ACC112 (cell line): ENCODE measurements around the gene PHC3.

Source experiments
- H2AFZ ChIP-seq: fragments of 200-600 bp; sonication (generic); one replicate; pipeline ENCODE4 v1.6.0; 2017; ENCODE audit warnings: antibody characterized with exemption, low read length; ENCODE audit not compliant: unreplicated experiment
- H3K27ac ChIP-seq: fragments of 200-600 bp; sonication (generic); 2 replicates; pipeline ENCODE4 v1.5.1; 2014; ENCODE audit warnings: low read depth, mild to moderate bottlenecking, antibody characterized with exemption, low read length, moderate library complexity
- H3K27me3 ChIP-seq: fragments of 200-600 bp; sonication (generic); 2 replicates; pipeline ENCODE4 v1.6.1; 2014; ENCODE audit warnings: mild to moderate bottlenecking, antibody characterized with exemption, low read length, moderate library complexity, mixed read lengths; ENCODE audit not compliant: insufficient read depth
- H3K36me3 ChIP-seq: fragments of 200-600 bp; sonication (generic); 2 replicates; pipeline ENCODE4 v1.6.1; 2016; ENCODE audit warnings: mild to moderate bottlenecking, antibody characterized with exemption, low read length, moderate library complexity, mixed read lengths; ENCODE audit not compliant: insufficient read depth
- H3K4me1 ChIP-seq: fragments of 200-600 bp; sonication (generic); one replicate; pipeline ENCODE4 v1.6.1; 2016; ENCODE audit warnings: low read length, mixed read lengths; ENCODE audit not compliant: insufficient read depth, unreplicated experiment, control insufficient read depth
- H3K4me3 ChIP-seq: fragments of 200-600 bp; sonication (generic); 2 replicates; pipeline ENCODE4 v1.5.1; 2014; ENCODE audit warnings: mild to moderate bottlenecking, low read depth, low read length
- H3K79me2 ChIP-seq: fragments of 200-600 bp; sonication (generic); one replicate; pipeline ENCODE4 v1.6.0; 2016; ENCODE audit warnings: low read length; ENCODE audit not compliant: control insufficient read depth, unreplicated experiment, insufficient read depth

PHC3 gene

GRCh38 chr3:170055209-170055608 lies 126.3 kb downstream of the PHC3 start:
- no peak overlapping the region for H2AFZ ChIP-seq
- H3K4me3 ChIP-seq: no peak overlapping the region
- H3K27me3 ChIP-seq: no peaks in the 10 kb centered on the region
- H3K27ac ChIP-seq: no peak overlapping the region
- no peaks in the 10 kb centered on the region for H3K79me2 ChIP-seq
- no peaks in the 10 kb centered on the region for H3K4me1 ChIP-seq
- H3K36me3 ChIP-seq: no peaks in the 10 kb centered on the region

- Histone ChIP-seq H3K4me1 (peaks cover 8% of the 10 kb centered on the region), H3K36me3 (no peaks in the 10 kb centered on the region), H2AFZ (no peak overlapping the region), H3K27me3 (no peaks in the 10 kb centered on the region), H3K27ac (no peak overlapping the region), H3K4me3 (no peak overlapping the region), H3K79me2 (no peaks in the 10 kb centered on the region)
Measured at GRCh38 chr3:170054204-170054603, 127.3 kb downstream of the PHC3 start.

DNA sequence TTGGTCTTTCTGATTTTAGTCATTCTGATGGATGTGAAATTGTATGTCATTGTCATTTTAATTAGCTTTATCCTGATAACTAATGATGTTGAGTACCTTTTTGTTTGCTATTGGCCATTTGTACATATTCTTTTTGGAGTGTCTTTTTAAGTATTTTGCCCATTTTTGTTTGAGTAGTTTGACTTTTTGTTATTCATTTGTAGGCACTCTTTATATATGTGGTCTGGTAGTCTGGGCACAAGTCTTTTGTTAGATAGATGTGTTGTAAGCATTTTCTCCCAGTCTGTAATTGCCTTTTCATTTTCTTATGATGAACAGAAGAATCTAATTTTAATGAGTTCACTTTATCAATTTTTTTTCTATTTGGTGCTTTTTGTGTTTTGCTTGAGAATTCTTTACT lies 129.1 kb downstream of the PHC3 start:
- H3K36me3 ChIP-seq: no peaks in the 10 kb centered on the region
- H3K27ac ChIP-seq: no peak overlapping the region
- no peak overlapping the region for H3K4me3 ChIP-seq
- no peaks in the 10 kb centered on the region for H3K79me2 ChIP-seq
- H2AFZ ChIP-seq: no peak overlapping the region
- H3K27me3 ChIP-seq: no peaks in the 10 kb centered on the region
- peaks cover 13% of the 10 kb centered on the region for H3K4me1 ChIP-seq

DNA sequence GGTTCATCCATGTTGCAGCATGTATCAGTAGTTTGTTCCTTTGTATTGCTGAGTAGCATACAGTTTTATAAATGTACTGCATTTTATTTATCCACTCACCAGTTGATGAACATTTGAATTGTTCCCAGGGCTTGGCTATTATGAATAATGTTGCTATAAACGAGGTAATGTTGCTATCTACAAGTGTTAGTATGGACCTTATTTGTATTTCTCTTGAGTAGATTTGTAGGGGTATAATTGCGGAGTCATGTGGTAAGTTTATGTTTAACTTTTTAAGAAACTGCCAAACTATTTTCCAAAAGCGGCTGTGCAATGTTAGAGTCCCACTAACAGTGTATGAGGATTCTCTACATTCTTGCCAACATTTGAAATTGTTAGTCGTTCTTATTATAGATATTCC lies 130.8 kb downstream of the PHC3 start:
- H3K27me3 ChIP-seq: no peaks in the 10 kb centered on the region
- H3K79me2 ChIP-seq: no peaks in the 10 kb centered on the region
- no peak overlapping the region for H3K27ac ChIP-seq

DNA sequence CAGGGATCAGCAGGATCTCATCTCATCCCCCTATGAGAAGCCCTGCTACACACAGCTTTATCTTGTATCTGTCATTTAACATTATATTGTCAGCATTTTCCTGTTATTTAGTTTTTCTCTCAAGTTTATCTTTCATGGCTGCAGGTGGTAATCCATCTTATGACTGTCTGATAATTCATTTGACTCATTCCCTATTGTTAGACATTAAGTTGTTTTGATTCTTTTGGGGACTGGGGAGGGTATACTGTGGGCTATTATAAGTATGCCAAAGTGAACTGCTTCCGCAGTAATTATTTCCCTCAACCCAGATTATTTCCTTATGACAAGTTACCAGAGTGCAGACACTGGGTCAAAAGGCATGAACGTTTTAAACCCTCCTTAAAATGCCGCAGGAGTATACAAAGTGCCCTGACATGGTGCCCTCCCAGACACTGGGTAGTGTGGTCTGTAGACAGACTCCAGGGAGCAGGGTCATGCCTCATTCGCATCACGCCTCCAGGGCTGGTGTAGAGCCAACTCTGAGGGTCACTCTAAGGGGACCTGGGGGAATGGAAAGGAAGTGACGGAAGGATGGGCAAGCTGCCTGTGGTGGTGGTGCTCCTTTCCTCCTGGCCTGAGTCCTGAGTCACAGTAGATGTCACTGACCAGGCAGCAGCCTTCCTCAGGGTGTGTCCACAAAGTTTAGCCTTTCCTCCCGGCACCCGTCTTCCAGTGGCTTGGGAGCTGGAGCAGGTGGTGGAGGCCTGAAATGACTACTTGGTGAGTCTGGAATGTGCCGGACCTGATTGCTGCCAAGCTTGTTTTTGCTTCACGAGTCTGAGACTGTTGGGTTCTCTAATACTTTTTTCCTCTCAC lies 132.2 kb downstream of the PHC3 start:
- Histone ChIP-seq H3K27ac (no peak overlapping the region), H3K79me2 (no peaks in the 10 kb centered on the region), H2AFZ (peak overlapping the region; percentile 15), H3K4me3 (no peak overlapping the region), H3K36me3 (no peaks in the 10 kb centered on the region), H3K27me3 (no peaks in the 10 kb centered on the region), H3K4me1 (peaks cover 21% of the 10 kb centered on the region)

More for the DNA sequence above, 130.8 kb downstream of the PHC3 start:
- Histone ChIP-seq H3K4me1 (peaks cover 18% of the 10 kb centered on the region), H3K36me3 (no peaks in the 10 kb centered on the region), H3K4me3 (no peak overlapping the region), H2AFZ (no peak overlapping the region)

DNA sequence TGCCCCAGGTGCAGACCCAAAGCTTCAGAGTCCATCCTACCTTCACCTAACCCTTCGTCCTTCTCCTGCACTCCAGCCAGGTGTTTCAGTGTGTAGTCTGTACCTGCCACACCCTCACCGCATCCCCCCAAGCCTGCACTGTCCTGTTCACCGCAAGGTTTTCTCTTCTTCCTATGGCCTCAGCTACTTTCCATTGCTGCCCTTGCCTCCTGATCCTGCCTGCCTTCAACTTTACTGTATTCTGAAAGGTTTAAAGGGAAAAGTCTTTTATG lies 134.5 kb downstream of the PHC3 start:
- Histone ChIP-seq H3K27me3 (no peaks in the 10 kb centered on the region), H3K27ac (no peak overlapping the region), H2AFZ (no peak overlapping the region), H3K79me2 (no peaks in the 10 kb centered on the region), H3K4me1 (peaks cover 21% of the 10 kb centered on the region), H3K36me3 (no peaks in the 10 kb centered on the region), H3K4me3 (no peak overlapping the region)

DNA sequence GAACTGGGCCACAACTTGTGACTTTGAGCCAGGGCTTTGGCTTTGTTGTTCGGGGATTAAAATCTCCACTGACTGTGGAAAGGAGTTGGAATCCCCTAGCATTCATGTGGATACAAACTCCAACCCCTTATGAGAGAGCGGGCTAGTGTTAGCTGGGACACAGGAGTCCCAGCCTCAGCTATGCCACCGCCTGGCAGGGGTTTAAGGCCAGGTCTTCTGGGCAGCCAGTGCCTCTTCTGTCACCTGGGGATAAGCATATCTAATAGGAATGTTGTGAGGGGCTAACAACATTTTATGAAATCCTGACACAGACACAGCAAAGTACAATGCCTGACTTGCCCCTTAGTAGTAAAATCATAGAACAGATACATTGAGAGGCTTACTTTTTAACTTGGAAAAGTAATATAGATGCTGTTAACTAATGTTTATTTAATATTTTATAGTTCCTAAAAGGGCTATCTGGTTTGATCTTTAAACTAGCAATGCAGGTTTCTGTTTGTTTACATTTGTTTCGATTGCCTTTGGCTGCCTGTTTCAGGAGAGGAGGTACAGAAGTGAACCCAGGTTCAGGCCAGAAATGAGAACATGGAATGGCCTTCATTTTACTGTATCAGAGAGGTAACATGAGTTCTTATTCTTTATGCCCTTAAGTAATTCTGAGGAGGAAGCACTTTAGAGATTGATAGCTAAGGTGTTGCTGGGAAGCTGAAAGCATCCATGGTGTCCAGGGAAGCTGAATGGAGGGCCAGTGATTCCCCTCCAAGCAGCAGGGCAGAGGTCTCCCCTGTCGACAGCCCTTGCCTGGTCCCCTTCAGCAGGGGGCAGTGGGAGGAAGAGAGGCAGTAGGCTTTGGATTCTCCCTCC lies 135.0 kb downstream of the PHC3 start:
- H2AFZ ChIP-seq: no peak overlapping the region
- H3K4me1 ChIP-seq: peaks cover 21% of the 10 kb centered on the region
- H3K27ac ChIP-seq: no peak overlapping the region
- H3K4me3 ChIP-seq: no peak overlapping the region
- H3K27me3 ChIP-seq: peaks cover 5% of the 10 kb centered on the region; the same call in 1 of the 2 replicates
- H3K36me3 ChIP-seq: no peaks in the 10 kb centered on the region
- no peaks in the 10 kb centered on the region for H3K79me2 ChIP-seq

DNA sequence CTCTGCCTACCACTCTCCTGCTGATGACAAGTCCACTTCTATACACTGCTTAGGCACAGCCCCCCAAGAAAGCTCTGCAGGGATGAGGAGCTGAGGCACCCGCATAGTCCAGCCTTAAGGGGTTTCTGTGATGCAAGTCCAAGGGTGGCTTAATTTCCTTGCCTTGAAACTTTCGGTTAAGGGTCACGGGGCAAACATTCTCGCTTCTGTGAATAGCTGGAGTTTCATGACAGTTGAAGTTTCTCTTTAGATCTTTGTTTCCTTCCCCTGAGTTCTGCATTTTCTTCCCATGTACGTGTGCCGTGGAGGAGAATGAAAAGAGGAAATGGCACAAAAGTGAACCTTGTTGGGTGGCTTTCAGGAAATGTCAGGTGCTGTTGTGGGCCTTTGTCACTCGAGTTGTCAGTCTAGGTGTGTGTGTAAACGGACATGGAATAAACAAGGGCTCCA lies 136.7 kb downstream of the PHC3 start:
- Histone ChIP-seq H3K79me2 (no peaks in the 10 kb centered on the region), H3K27ac (no peak overlapping the region), H3K36me3 (no peaks in the 10 kb centered on the region), H2AFZ (no peak overlapping the region), H3K4me3 (no peak overlapping the region), H3K27me3 (peaks cover 20% of the 10 kb centered on the region), H3K4me1 (peaks cover 19% of the 10 kb centered on the region)

- Histone ChIP-seq H3K4me3 (no peak overlapping the region), H3K27me3 (peaks cover 26% of the 10 kb centered on the region), H3K27ac (no peak overlapping the region), H3K4me1 (peaks cover 13% of the 10 kb centered on the region), H3K36me3 (no peaks in the 10 kb centered on the region), H2AFZ (no peak overlapping the region), H3K79me2 (no peaks in the 10 kb centered on the region)
Measured at GRCh38 chr3:170044271-170044670, 137.3 kb downstream of the PHC3 start.

DNA sequence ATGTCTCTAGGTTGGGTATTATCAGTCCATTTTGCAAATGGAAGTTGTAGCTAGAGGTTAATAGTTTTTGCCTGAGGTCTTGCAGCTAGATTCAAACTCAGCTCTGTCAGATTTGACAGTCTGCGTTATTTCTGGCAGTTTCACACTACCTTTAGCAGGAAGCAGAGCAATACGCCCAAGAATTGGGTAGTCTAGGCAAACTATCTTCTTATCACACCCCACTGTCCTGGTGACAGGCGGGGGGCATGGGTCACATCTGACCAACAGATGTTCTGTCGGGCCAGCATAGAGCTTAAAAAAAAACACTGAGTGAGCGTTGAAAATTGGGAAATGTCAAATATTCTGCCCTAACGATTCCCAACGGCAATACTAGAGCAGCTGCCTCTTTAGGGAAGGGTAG lies 138.0 kb downstream of the PHC3 start:
- Histone ChIP-seq H3K79me2 (no peaks in the 10 kb centered on the region), H3K36me3 (no peaks in the 10 kb centered on the region), H3K4me3 (no peak overlapping the region), H3K4me1 (peaks cover 8% of the 10 kb centered on the region), H2AFZ (no peak overlapping the region), H3K27ac (no peak overlapping the region), H3K27me3 (peaks cover 33% of the 10 kb centered on the region)

- no peaks in the 10 kb centered on the region for H3K79me2 ChIP-seq
- H3K4me1 ChIP-seq: peaks cover 2% of the 10 kb centered on the region
- H3K4me3 ChIP-seq: no peak overlapping the region
- peaks cover 44% of the 10 kb centered on the region for H3K27me3 ChIP-seq
- H3K27ac ChIP-seq: no peak overlapping the region
- no peak overlapping the region for H2AFZ ChIP-seq
- H3K36me3 ChIP-seq: no peaks in the 10 kb centered on the region
Measured at GRCh38 chr3:170040418-170040817, 141.1 kb downstream of the PHC3 start.
